ENCODE data around the gene ADM2. TPM values are rescaled to one million over a fixed set of nuclear protein-coding genes. Genes with fewer than 3 reads are reported as not detected.

ADM2 gene
- total and polyA plus RNA-seq, 2 of the 13 experiments (the other 11 are each of a cell fraction or from before 2014, with no cell fraction given), result 1.2 to 3.0 TPM

GRCh38 chr22:50473088-50473487 lies 8.3 kb upstream of the ADM2 start (continued):
- TF ChIP-seq HMGXB4 (CRISPR knock-in tag; IDR thresholded peaks at IDR 0.05; ENCODE audit: borderline replicate concordance in 1 of 2, low read depth in 1 of 2), result peak in 1 of 2 experiments; percentile 21; a peak in 1 of 4 replicates
- TF ChIP-seq ZNF891 (CRISPR knock-in tag; IDR thresholded peaks at IDR 0.05), result no peak
- no peak for TF ChIP-seq ZNF800 (CRISPR knock-in tag; IDR thresholded peaks at IDR 0.05)
- TF ChIP-seq STAT5B (CRISPR knock-in tag; IDR thresholded peaks at IDR 0.05), result no peak
- TF ChIP-seq ZNF274 (CRISPR knock-in tag; IDR thresholded peaks at IDR 0.05), result no peak
- no peak for TF ChIP-seq ZNF614 (CRISPR knock-in tag; IDR thresholded peaks at IDR 0.05; ENCODE audit: borderline replicate concordance)
- no peak for TF ChIP-seq PREB (CRISPR knock-in tag; IDR thresholded peaks at IDR 0.05)
- no peak for TF ChIP-seq ATF5 (CRISPR knock-in tag; IDR thresholded peaks at IDR 0.05; ENCODE audit: low read depth)
- TF ChIP-seq PAF1 (CRISPR knock-in tag; IDR thresholded peaks at IDR 0.05), result no peak
- no peak for TF ChIP-seq MTA1 (CRISPR knock-in tag; IDR thresholded peaks at IDR 0.05; ENCODE audit: borderline replicate concordance)
- TF ChIP-seq ZNF644 (CRISPR knock-in tag; IDR thresholded peaks at IDR 0.05; ENCODE audit: low read depth), result no peak
- no peak for TF ChIP-seq WIZ (CRISPR knock-in tag; IDR thresholded peaks at IDR 0.05)
- TF ChIP-seq CSRNP1 (CRISPR knock-in tag; IDR thresholded peaks at IDR 0.05), result 0 out of 2 replicates have a peak, but pooled peaks have one; percentile 1
- TF ChIP-seq THAP9 (CRISPR knock-in tag; IDR thresholded peaks at IDR 0.05; ENCODE audit: borderline replicate concordance), result no peak; the same call in 1 of the 2 replicates
- no peak for TF ChIP-seq PAWR (CRISPR knock-in tag; IDR thresholded peaks at IDR 0.05; ENCODE audit: borderline replicate concordance)
- no peak for TF ChIP-seq DNMT1 (CRISPR knock-in tag; IDR thresholded peaks at IDR 0.05)
- no peak for TF ChIP-seq ATF1 (CRISPR knock-in tag; IDR thresholded peaks at IDR 0.05)
- no peak for TF ChIP-seq ISL2 (CRISPR knock-in tag; IDR thresholded peaks at IDR 0.05)
- TF ChIP-seq ZFP41 (CRISPR knock-in tag; IDR thresholded peaks at IDR 0.05; ENCODE audit: borderline replicate concordance), result no peak
- TF ChIP-seq MXD4 (CRISPR knock-in tag; IDR thresholded peaks at IDR 0.05), result no peak
- no peak for TF ChIP-seq TOPORS (CRISPR knock-in tag; IDR thresholded peaks at IDR 0.05)

Data from HepG2 (cell line).